NCI-H128 (cell line): Measurements from ENCODE around the gene NXNL1.

Experiments used
- DNase-seq: peaks from one replicate; lab custom pipeline; 2025; ENCODE audit not compliant: unreplicated experiment; lab: John Stamatoyannopoulos, UW

Gene NXNL1

DNA sequence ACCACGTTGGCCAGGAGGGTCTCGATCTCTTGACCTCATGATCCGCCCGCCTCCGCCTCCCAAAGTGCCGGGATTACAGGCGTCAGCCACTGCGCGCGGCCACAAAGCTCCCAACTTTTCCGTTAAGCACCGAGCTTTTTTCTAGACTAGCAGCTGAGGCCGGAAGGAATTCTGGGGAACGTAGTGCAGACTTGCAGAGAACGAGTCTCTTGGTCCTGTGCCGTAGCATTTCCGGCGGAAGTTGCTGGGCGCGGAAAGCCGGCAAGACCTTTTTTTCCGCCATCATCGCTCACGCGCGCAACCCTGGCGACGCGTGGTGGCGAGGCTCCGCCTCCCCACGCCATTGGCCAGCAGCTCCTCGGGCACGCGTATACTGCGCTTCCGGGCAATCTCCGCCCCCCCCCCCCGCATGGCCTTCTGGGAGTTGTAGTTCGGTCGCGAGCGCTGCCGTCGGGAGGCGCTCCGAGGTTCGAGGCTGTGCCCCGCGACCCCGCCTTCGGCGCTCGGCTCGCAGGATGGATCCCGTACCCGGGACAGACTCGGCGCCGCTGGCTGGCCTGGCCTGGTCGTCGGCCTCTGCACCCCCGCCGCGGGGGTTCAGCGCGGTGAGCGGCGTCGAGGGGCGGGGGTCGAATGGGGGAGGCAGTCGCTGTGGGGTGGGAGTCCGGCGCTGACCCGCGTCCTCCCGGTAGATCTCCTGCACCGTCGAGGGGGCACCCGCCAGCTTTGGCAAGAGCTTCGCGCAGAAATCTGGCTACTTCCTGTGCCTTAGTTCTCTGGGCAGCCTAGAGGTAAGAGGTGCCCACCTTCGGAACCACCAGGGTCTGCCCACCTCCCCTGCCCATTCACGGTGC lies 40.9 kb downstream of the NXNL1 start, which contains the start of gene MVB12A:
Gene MVB12A (plus strand): TSS at position 427 of the 854 bp plus-strand sequence. CDS start 89 bp downstream, at position 516.
- DNase-seq = peak; percentile 94

DNA sequence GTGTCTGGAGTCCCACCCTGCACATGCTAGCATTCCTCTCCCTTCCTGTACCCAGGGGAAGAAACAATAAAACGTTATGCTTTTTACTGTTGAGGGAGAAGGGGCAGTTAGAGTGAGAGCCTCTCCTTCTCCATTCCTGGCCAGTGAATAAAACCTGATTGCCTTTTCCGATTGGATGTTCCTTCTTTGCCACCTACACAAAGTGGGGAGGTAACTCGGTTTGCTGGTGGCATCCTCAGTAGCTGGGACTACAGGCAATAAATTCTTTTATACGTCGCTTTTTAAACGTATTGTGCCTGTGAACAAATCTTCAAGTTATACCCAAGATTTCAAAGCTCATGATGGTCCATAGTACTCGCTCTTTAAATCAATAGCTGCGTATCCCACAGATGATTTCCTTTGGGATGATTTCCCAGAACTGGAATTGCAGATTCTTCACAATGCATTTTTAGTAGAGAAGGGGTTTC lies 41.5 kb downstream of the NXNL1 start:
- no peak for DNase-seq

DNA sequence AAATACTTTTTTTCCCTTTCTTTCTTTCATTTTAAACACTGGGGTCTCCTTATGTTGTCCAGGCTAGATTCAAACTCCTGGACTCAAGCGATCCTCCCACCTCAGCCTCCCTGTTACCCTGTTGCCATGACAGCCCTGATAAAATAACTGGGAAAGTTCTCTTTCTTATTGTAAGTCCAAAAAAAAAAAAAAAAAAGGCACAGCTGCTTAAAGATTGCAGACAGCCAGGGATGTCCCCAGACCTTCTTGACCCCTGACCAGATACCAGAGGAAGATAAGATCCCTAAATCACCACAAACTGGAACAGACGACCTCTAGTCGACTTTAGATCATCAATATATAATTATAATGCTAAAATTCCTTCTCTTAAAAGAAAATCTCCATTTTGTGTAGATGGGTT lies 42.0 kb downstream of the NXNL1 start:
- DNase-seq = no peak

DNA sequence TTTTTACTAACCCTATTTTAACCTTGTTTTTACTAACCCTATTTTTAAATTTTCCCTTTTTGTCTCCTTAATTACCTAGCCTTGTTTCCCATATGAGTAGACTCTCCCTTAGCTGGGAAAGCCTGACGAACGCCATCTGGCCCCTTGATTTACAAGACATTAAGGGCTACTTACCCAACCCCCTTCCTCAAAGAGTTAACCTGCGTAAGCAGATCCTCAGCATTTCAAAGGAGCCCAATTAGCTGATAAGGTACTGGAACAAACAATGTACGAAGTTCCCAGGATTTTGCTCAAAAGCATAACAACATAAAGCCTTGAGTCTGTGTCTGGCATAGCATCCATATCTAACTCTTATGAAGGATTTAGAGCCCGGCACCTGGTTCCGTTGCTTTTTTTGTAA lies 45.6 kb downstream of the NXNL1 start:
- no peak for DNase-seq

DNA sequence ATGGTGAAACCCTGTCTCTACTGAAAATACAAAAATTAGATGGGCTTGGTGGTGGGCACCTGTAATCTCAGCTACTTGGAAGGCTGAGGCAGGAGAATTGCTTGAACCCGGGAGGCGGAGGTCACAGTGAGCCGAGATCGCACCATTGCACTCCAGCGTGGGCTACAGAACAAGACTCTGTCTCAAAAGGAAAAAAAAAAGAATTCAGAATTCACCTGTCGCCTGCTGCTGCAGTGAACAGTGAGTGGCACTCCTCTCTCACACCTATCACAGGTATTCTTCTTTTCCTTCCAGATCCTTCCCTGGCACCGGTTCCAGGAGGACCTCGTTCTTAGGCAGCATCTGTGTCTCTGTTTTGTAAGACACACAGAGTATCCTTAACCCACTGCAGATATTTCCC lies 46.6 kb downstream of the NXNL1 start:
- no peak for DNase-seq

DNA sequence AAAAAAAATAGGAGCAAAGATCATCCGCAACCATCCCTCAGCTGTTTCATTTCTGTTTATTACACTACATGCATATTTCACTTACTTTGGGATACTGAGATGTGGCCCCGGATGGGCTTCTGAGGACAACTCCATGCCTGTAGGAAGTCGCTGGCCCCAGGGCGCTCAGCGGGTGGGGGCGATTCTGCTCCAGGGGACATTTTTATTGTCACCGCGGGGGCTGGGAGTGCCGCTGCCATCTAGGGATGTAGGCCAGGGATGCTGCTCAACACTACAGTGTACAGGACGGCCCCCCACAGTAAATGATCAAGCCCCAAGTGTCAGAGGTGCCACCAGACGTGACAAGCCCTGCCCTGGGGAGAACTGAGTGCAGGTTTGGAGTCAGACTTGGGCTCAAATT lies 48.9 kb downstream of the NXNL1 start:
- DNase-seq = no peak

DNA sequence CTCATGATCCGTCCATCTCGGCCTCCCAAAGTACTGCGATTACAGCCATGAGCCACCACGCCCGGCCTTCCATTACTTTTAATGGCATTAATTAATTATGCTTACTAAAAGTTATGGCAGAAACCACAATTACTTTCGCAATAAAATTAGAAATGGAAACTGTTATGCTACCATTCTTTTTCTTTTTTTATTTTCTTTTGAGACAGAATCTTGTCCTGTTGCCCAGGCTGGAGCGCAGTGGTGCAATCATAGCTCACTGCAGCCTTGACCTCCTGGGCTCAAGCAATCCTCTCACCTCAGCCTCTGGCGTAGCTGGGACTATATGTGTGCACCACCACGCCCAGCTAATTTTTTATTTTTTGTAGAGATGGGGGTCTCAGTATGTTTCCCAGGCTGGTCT lies 50.7 kb downstream of the NXNL1 start:
- no peak for DNase-seq

DNA sequence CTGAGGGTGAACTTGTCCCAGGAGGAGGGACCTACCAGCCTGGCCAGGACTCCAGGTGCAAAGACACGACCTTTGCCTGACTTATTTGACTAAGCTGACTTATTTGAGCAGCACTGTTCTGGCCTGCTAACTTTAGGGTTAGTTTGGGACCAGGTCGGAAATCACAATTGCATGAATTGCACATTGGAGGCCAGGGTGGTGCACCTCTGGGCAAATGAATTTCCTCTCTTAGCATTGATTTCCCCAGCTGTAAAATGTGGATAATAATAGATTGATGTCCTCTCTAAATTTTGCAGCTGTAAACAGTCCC lies 53.9 kb downstream of the NXNL1 start:
- no peak for DNase-seq

DNA sequence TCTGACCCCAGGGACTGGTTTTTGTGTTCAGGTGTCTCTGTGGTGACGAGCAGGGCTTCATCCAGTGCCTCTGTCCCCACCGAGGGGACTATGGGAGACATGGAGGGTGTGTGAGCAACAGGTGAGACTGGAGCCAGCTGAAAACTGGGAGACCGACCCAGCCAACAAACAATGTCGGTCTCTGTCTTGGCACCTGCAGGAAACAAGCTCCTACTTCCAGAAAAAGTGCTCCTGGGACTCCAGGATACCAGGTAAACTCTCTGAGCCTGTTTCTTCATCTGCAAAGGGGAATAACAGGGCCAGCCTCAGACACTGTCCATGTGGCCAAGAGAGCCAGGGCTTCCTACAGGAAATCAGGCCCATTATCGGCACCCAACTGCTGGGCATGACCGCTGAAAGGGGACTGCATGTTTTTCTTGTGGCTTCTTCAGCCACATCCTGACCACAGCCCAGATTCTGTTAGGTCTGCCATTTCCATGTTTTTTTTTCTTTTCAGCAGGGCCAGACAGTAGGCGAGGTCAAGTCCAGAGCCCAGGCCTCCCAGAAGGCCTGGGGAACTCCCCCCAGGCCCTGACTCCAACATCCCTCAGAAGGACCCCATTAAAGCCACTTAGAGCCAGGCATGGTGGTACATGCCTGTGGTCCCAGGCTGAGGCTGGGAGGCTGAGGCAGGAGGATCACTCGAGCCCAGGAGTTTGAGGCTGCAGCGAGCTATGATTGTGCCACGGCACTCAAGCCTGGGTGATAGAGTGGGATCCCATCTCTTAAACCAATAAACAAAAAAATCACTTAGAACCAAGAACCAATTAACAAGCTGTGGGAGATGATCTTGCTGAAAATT lies 54.5 kb downstream of the NXNL1 start:
- DNase-seq = no peak
